ENCODE results near the gene HGFAC. TPM values are rescaled to one million over a fixed set of nuclear protein-coding genes. Genes with fewer than 3 reads are reported as not detected.

Gene HGFAC
- total RNA-seq, 1 experiment from 2014 or later = 1.3 TPM

- H3K36me3 ChIP-seq (ENCODE audit: low read depth) = no peaks in the 10 kb centered on the region
- no TSS peak for BruUV-seq (replicated peaks)
- H2AFZ ChIP-seq = no peak overlapping the region
- no peaks in the 10 kb centered on the region for H3K79me2 ChIP-seq (ENCODE audit: low read depth)
- H3K4me2 ChIP-seq = no peak overlapping the region
- POLR2A ChIA-PET (ENCODE audit: unreplicated experiment) = no interaction called here
- CTCF ChIA-PET = no interaction called here
- intact Hi-C loops (cut with micrococcal nuclease; ENCODE audit: unreplicated experiment) = no loop called here
- H3K9me3 ChIP-seq (ENCODE audit: insufficient read depth, low read depth) = no peaks in the 10 kb centered on the region
- no peaks in the 10 kb centered on the region for H3K9me2 ChIP-seq (ENCODE audit: insufficient read depth)
- TF ChIP-seq CTCF (conservative IDR thresholded peaks at IDR 0.05) (no peak), EZH2 (IDR thresholded peaks at IDR 0.05; ENCODE audit: low read depth) (no peak)
- H3K27ac ChIP-seq = no peak overlapping the region
- H3K27me3 ChIP-seq (ENCODE audit: insufficient read depth, low read depth) = no peaks in the 10 kb centered on the region
- no peaks in the 10 kb centered on the region for H3K4me1 ChIP-seq (replicated peaks; ENCODE audit: insufficient read depth)
- DNase-seq = no peak
- no peaks in the 10 kb centered on the region for H3F3A ChIP-seq (ENCODE audit: insufficient read depth, low read depth)
- H3K4me3 ChIP-seq = no peak overlapping the region
- H4K20me1 ChIP-seq (ENCODE audit: insufficient read depth) = no peaks in the 10 kb centered on the region
Measured at GRCh38 chr4:3424522-3425095, 17.2 kb upstream of the HGFAC start.

GRCh38 chr4:3426465-3427133 lies 15.2 kb upstream of the HGFAC start:
- CTCF ChIA-PET = no interaction called here
- no peaks in the 10 kb centered on the region for H3K79me2 ChIP-seq (ENCODE audit: low read depth)
- TF ChIP-seq CTCF (conservative IDR thresholded peaks at IDR 0.05) (no peak), EZH2 (IDR thresholded peaks at IDR 0.05; ENCODE audit: low read depth) (no peak)
- H4K20me1 ChIP-seq (ENCODE audit: insufficient read depth) = no peaks in the 10 kb centered on the region
- POLR2A ChIA-PET (ENCODE audit: unreplicated experiment) = no interaction called here
- no peak overlapping the region for H3K27ac ChIP-seq
- H3K4me2 ChIP-seq = no peak overlapping the region
- no peaks in the 10 kb centered on the region for H3K36me3 ChIP-seq (ENCODE audit: low read depth)
- no peaks in the 10 kb centered on the region for H3F3A ChIP-seq (ENCODE audit: insufficient read depth, low read depth)
- intact Hi-C loops (cut with micrococcal nuclease; ENCODE audit: unreplicated experiment) = no loop called here
- H3K9me3 ChIP-seq (ENCODE audit: insufficient read depth, low read depth) = no peaks in the 10 kb centered on the region
- BruUV-seq (replicated peaks) = no TSS peak
- H2AFZ ChIP-seq = no peak overlapping the region
- H3K9me2 ChIP-seq (ENCODE audit: insufficient read depth) = no peaks in the 10 kb centered on the region
- no peak overlapping the region for H3K4me3 ChIP-seq
- no peaks in the 10 kb centered on the region for H3K4me1 ChIP-seq (replicated peaks; ENCODE audit: insufficient read depth)
- no peaks in the 10 kb centered on the region for H3K27me3 ChIP-seq (ENCODE audit: insufficient read depth, low read depth)
- DNase-seq = no peak

- Histone ChIP-seq H3K79me2 (ENCODE audit: low read depth) (no peaks in the 10 kb centered on the region), H3K27ac (no peak overlapping the region), H4K20me1 (ENCODE audit: insufficient read depth) (no peaks in the 10 kb centered on the region), H3K4me3 (no peak overlapping the region), H3K9me3 (ENCODE audit: insufficient read depth, low read depth) (no peaks in the 10 kb centered on the region), H3K9me2 (ENCODE audit: insufficient read depth) (no peaks in the 10 kb centered on the region), H3F3A (ENCODE audit: insufficient read depth, low read depth) (no peaks in the 10 kb centered on the region), H3K4me1 (replicated peaks; ENCODE audit: insufficient read depth) (no peaks in the 10 kb centered on the region), H3K4me2 (no peak overlapping the region), H2AFZ (no peak overlapping the region), H3K27me3 (ENCODE audit: insufficient read depth, low read depth) (no peaks in the 10 kb centered on the region), H3K36me3 (ENCODE audit: low read depth) (no peaks in the 10 kb centered on the region)
- POLR2A ChIA-PET (ENCODE audit: unreplicated experiment) = no interaction called here
- BruUV-seq (replicated peaks) = no TSS peak
- CTCF ChIA-PET = no interaction called here
- TF ChIP-seq EZH2 (IDR thresholded peaks at IDR 0.05; ENCODE audit: low read depth) (no peak), CTCF (conservative IDR thresholded peaks at IDR 0.05) (no peak)
- intact Hi-C loops (cut with micrococcal nuclease; ENCODE audit: unreplicated experiment) = no loop called here
- no peak for DNase-seq
Measured at GRCh38 chr4:3427134-3427476, 14.7 kb upstream of the HGFAC start.

Measured in PC-9 (cell line).